Measurements from ENCODE around the gene ENTHD1. TPM values are rescaled to one million over a fixed set of nuclear protein-coding genes. Genes with fewer than 3 reads are reported as not detected.
"Not testable (repeated sequence)": the region's sequence is repeated elsewhere in the genome, so short reads cannot be mapped to it uniquely, and the experiment has no call there.

The ENTHD1 gene
- polyA plus RNA-seq, 1 donor from 2014 or later = not detected

- Histone ChIP-seq H3K27me3 (ENCODE audit: insufficient read depth, low read depth, low read length) (no peaks in the 10 kb centered on the region), H3K9me2 (ENCODE audit: insufficient read depth, low read length) (no peaks in the 10 kb centered on the region), H3K9ac (ENCODE audit: low read length) (no peak overlapping the region), H3K79me2 (replicated peaks; ENCODE audit: insufficient read depth, low read length) (no peaks in the 10 kb centered on the region), H3K4me2 (ENCODE audit: low read length) (no peak overlapping the region), H3K27ac (ENCODE audit: low read length) (no peak overlapping the region), H3F3A (ENCODE audit: insufficient read depth, low read length, poor library complexity, severe bottlenecking) (no peaks in the 10 kb centered on the region), H3K36me3 (ENCODE audit: insufficient read depth, low read length) (no peaks in the 10 kb centered on the region), H3K9me3 (ENCODE audit: low read length) (no peaks in the 10 kb centered on the region), H2AFZ (ENCODE audit: low read depth, low read length) (no peak overlapping the region), H4K20me1 (ENCODE audit: insufficient read depth) (no peaks in the 10 kb centered on the region), H3K4me3 (ENCODE audit: low read length) (no peak overlapping the region)
- no peak for TF ChIP-seq RAD21 (conservative IDR thresholded peaks at IDR 0.05)
- TF ChIP-seq EP300 (conservative IDR thresholded peaks at IDR 0.05; ENCODE audit: poor library complexity, severe bottlenecking) = no peak
- TF ChIP-seq SMC3 (conservative IDR thresholded peaks at IDR 0.05; ENCODE audit: poor library complexity) = no peak
- TF ChIP-seq POLR2AphosphoS5 (IDR thresholded peaks at IDR 0.05) = no peak
- TF ChIP-seq, protein P1, sequence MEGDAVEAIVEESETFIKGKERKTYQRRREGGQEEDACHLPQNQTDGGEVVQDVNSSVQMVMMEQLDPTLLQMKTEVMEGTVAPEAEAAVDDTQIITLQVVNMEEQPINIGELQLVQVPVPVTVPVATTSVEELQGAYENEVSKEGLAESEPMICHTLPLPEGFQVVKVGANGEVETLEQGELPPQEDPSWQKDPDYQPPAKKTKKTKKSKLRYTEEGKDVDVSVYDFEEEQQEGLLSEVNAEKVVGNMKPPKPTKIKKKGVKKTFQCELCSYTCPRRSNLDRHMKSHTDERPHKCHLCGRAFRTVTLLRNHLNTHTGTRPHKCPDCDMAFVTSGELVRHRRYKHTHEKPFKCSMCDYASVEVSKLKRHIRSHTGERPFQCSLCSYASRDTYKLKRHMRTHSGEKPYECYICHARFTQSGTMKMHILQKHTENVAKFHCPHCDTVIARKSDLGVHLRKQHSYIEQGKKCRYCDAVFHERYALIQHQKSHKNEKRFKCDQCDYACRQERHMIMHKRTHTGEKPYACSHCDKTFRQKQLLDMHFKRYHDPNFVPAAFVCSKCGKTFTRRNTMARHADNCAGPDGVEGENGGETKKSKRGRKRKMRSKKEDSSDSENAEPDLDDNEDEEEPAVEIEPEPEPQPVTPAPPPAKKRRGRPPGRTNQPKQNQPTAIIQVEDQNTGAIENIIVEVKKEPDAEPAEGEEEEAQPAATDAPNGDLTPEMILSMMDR (IDR thresholded peaks at IDR 0.05; ENCODE audit: poor library complexity, severe bottlenecking) = no peak
- TF ChIP-seq MXI1 (conservative IDR thresholded peaks at IDR 0.05; ENCODE audit: poor library complexity, severe bottlenecking) = no peak
- TF ChIP-seq EZH2 (IDR thresholded peaks at IDR 0.05; ENCODE audit: borderline replicate concordance, insufficient read depth, low read length, poor library complexity, severe bottlenecking) = no peak
- no peak for TF ChIP-seq TAF1 (IDR thresholded peaks at IDR 0.05; ENCODE audit: low read depth)
- TF ChIP-seq, protein P2, sequence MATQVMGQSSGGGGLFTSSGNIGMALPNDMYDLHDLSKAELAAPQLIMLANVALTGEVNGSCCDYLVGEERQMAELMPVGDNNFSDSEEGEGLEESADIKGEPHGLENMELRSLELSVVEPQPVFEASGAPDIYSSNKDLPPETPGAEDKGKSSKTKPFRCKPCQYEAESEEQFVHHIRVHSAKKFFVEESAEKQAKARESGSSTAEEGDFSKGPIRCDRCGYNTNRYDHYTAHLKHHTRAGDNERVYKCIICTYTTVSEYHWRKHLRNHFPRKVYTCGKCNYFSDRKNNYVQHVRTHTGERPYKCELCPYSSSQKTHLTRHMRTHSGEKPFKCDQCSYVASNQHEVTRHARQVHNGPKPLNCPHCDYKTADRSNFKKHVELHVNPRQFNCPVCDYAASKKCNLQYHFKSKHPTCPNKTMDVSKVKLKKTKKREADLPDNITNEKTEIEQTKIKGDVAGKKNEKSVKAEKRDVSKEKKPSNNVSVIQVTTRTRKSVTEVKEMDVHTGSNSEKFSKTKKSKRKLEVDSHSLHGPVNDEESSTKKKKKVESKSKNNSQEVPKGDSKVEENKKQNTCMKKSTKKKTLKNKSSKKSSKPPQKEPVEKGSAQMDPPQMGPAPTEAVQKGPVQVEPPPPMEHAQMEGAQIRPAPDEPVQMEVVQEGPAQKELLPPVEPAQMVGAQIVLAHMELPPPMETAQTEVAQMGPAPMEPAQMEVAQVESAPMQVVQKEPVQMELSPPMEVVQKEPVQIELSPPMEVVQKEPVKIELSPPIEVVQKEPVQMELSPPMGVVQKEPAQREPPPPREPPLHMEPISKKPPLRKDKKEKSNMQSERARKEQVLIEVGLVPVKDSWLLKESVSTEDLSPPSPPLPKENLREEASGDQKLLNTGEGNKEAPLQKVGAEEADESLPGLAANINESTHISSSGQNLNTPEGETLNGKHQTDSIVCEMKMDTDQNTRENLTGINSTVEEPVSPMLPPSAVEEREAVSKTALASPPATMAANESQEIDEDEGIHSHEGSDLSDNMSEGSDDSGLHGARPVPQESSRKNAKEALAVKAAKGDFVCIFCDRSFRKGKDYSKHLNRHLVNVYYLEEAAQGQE (IDR thresholded peaks at IDR 0.05; ENCODE audit: borderline replicate concordance) = no peak
Observed at GRCh38 chr22:39735776-39736175, 157.8 kb downstream of the ENTHD1 start.

GRCh38 chr22:39734866-39735265, 158.7 kb downstream of the ENTHD1 start:
- no peaks in the 10 kb centered on the region for H3K36me3 ChIP-seq (ENCODE audit: insufficient read depth, low read length)
- H3K9me2 ChIP-seq (ENCODE audit: insufficient read depth, low read length) = no peaks in the 10 kb centered on the region
- H3K27ac ChIP-seq (ENCODE audit: low read length) = no peak overlapping the region
- no peak overlapping the region for H3K9ac ChIP-seq (ENCODE audit: low read length)
- H3F3A ChIP-seq (ENCODE audit: insufficient read depth, low read length, poor library complexity, severe bottlenecking) = no peaks in the 10 kb centered on the region
- H2AFZ ChIP-seq (ENCODE audit: low read depth, low read length) = no peak overlapping the region
- no peaks in the 10 kb centered on the region for H3K9me3 ChIP-seq (ENCODE audit: low read length)
- H3K4me2 ChIP-seq (ENCODE audit: low read length) = no peak overlapping the region
- H3K4me3 ChIP-seq (ENCODE audit: low read length) = no peak overlapping the region
- H3K27me3 ChIP-seq (ENCODE audit: insufficient read depth, low read depth, low read length) = no peaks in the 10 kb centered on the region
- H4K20me1 ChIP-seq (ENCODE audit: insufficient read depth) = no peaks in the 10 kb centered on the region
- TF ChIP-seq, protein P1 (IDR thresholded peaks at IDR 0.05; ENCODE audit: poor library complexity, severe bottlenecking) = no peak
- TF ChIP-seq, protein P2 (IDR thresholded peaks at IDR 0.05; ENCODE audit: borderline replicate concordance) = no peak
- TF ChIP-seq RAD21 (conservative IDR thresholded peaks at IDR 0.05) = no peak
- TF ChIP-seq MXI1 (conservative IDR thresholded peaks at IDR 0.05; ENCODE audit: poor library complexity, severe bottlenecking) = no peak
- no peak for TF ChIP-seq TAF1 (IDR thresholded peaks at IDR 0.05; ENCODE audit: low read depth)
- no peak for TF ChIP-seq EP300 (conservative IDR thresholded peaks at IDR 0.05; ENCODE audit: poor library complexity, severe bottlenecking)
- no peak for TF ChIP-seq SMC3 (conservative IDR thresholded peaks at IDR 0.05; ENCODE audit: poor library complexity)
- H3K79me2 ChIP-seq (replicated peaks; ENCODE audit: insufficient read depth, low read length) = no peaks in the 10 kb centered on the region

GRCh38 chr22:39734046-39734445, 159.5 kb downstream of the ENTHD1 start:
- not testable (repeated sequence) for H3K9me3 ChIP-seq (ENCODE audit: low read length); H3K27me3 ChIP-seq (ENCODE audit: insufficient read depth, low read depth, low read length); H3K9me2 ChIP-seq (ENCODE audit: insufficient read depth, low read length); H3K4me2 ChIP-seq (ENCODE audit: low read length); H3K36me3 ChIP-seq (ENCODE audit: insufficient read depth, low read length); H4K20me1 ChIP-seq (ENCODE audit: insufficient read depth); H3K4me3 ChIP-seq (ENCODE audit: low read length); H3F3A ChIP-seq (ENCODE audit: insufficient read depth, low read length, poor library complexity, severe bottlenecking); H2AFZ ChIP-seq (ENCODE audit: low read depth, low read length); H3K27ac ChIP-seq (ENCODE audit: low read length); H3K9ac ChIP-seq (ENCODE audit: low read length); H3K79me2 ChIP-seq (replicated peaks; ENCODE audit: insufficient read depth, low read length)
